ENCODE data around the gene CTNND2. TPM values are rescaled to one million over a fixed set of nuclear protein-coding genes. Genes with fewer than 3 reads are reported as not detected.

CTNND2 gene
- total and polyA plus RNA-seq, 10 donors = 0.93 to 51.0 (median 21.5) TPM

GRCh38 chr5:11289733-11290132 is 614.5 kb downstream of the CTNND2 start:
- Histone ChIP-seq H3K4me1 (no peaks in the 10 kb centered on the region), H3K27ac (no peak overlapping the region), H3K4me3 (no peak overlapping the region), H3K9me3 (no peaks in the 10 kb centered on the region), H3K36me3 (no peaks in the 10 kb centered on the region), H3K27me3 (replicated peaks in 1 of 7) (no peaks in the 10 kb centered on the region)
- 80 to 94% (median 85%) methylated on average over 5 of the region's 5 CpGs for WGBS, 5 donors
- TF ChIP-seq POLR2AphosphoS5 (IDR thresholded peaks at IDR 0.05) (no peak), POLR2A (IDR thresholded peaks at IDR 0.05) (no peak), CTCF (IDR thresholded peaks at IDR 0.05 in 8 of 11, conservative IDR thresholded peaks at IDR 0.05 in 3 of 11) (no peak)
- DNase-seq = no peak
- intact Hi-C loops (cut with DNase I; ENCODE audit: low total_unique reads) = no loop called here

- DNase-seq = no peak
- 84 to 95% (median 88%) methylated on average over 4 of the region's 4 CpGs for WGBS, 5 donors
- intact Hi-C loops (cut with DNase I; ENCODE audit: low total_unique reads) = no loop called here
- TF ChIP-seq POLR2A (IDR thresholded peaks at IDR 0.05) (no peak), CTCF (IDR thresholded peaks at IDR 0.05 in 8 of 11, conservative IDR thresholded peaks at IDR 0.05 in 3 of 11) (no peak), POLR2AphosphoS5 (IDR thresholded peaks at IDR 0.05) (no peak)
- no peaks in the 10 kb centered on the region for H3K27me3 ChIP-seq (replicated peaks in 1 of 7)
- no peak overlapping the region for H3K27ac ChIP-seq
- H3K4me1 ChIP-seq = no peaks in the 10 kb centered on the region
- H3K9me3 ChIP-seq = no peaks in the 10 kb centered on the region
- H3K4me3 ChIP-seq = no peak overlapping the region
- H3K36me3 ChIP-seq = no peaks in the 10 kb centered on the region
Observed at GRCh38 chr5:11289208-11289607, 615.0 kb downstream of the CTNND2 start.

GRCh38 chr5:11281842-11282241 is 622.4 kb downstream of the CTNND2 start:
- no peak for TF ChIP-seq POLR2A (IDR thresholded peaks at IDR 0.05)
- TF ChIP-seq POLR2AphosphoS5 (IDR thresholded peaks at IDR 0.05) = no peak
- no peak for TF ChIP-seq CTCF (IDR thresholded peaks at IDR 0.05 in 8 of 11, conservative IDR thresholded peaks at IDR 0.05 in 3 of 11)
- no peak for DNase-seq
- 84 to 94% (median 93%) methylated on average over 5 of the region's 5 CpGs for WGBS, 5 donors
- Histone ChIP-seq H3K4me1 (no peaks in the 10 kb centered on the region), H3K27me3 (replicated peaks in 1 of 7) (no peaks in the 10 kb centered on the region), H3K4me3 (no peak overlapping the region), H3K9me3 (peaks cover 0 to 12% (median 7%) of the 10 kb centered on the region in 8 donors), H3K27ac (no peak overlapping the region), H3K36me3 (no peaks in the 10 kb centered on the region)
- intact Hi-C loops (cut with DNase I; ENCODE audit: low total_unique reads) = no loop called here

- Histone ChIP-seq H3K4me1 (no peaks in the 10 kb centered on the region), H3K9me3 (peaks cover 0 to 10% (median 6%) of the 10 kb centered on the region in 8 donors), H3K27ac (no peak overlapping the region), H3K36me3 (no peaks in the 10 kb centered on the region), H3K27me3 (replicated peaks in 1 of 7) (no peaks in the 10 kb centered on the region), H3K4me3 (no peak overlapping the region)
- WGBS, 5 donors = 83 to 92% (median 89%) methylated on average over 4 of the region's 4 CpGs
- TF ChIP-seq POLR2A (IDR thresholded peaks at IDR 0.05) = no peak
- TF ChIP-seq CTCF (IDR thresholded peaks at IDR 0.05 in 8 of 11, conservative IDR thresholded peaks at IDR 0.05 in 3 of 11) = no peak
- TF ChIP-seq POLR2AphosphoS5 (IDR thresholded peaks at IDR 0.05) = no peak
- no peak for DNase-seq
- intact Hi-C loops (cut with DNase I; ENCODE audit: low total_unique reads) = no loop called here
Observed at GRCh38 chr5:11277323-11277722, 626.9 kb downstream of the CTNND2 start.
